Gastroesophageal sphincter (tissue), 3 donors: ENCODE results near the gene BCL2L13.

Source experiments
- CTCF ChIP-seq, 4 experiments: fragments of 200-600 bp in 2 of 4; fragments of 450-650 bp in 2 of 4; sonication (generic) in 1 of 4; IDR thresholded peaks; one replicate each; pipeline ENCODE4 v1.5.1; 2017 to 2019; ENCODE audit warnings: antibody characterized with exemption in 4 of 4, mild to moderate bottlenecking in 2 of 4, moderate library complexity in 2 of 4
- EP300 ChIP-seq: sonication (generic); formaldehyde crosslinking; IDR thresholded peaks from one replicate; pipeline ENCODE4 v1.6.1; 2017; ENCODE audit warnings: antibody characterized with exemption, mild to moderate bottlenecking
- POLR2A ChIP-seq, 2 donors: fragments of 450-650 bp; IDR thresholded peaks; one replicate each; pipeline ENCODE4 v1.6.1; 2017; ENCODE audit warnings: antibody characterized with exemption in 2 of 2, mild to moderate bottlenecking in 2 of 2, moderate library complexity in 1 of 2
- POLR2AphosphoS5 ChIP-seq: sonication (generic); formaldehyde crosslinking; IDR thresholded peaks from one replicate; pipeline ENCODE4 v1.6.1; 2017; ENCODE audit warnings: antibody characterized with exemption

- TF ChIP-seq POLR2A (IDR thresholded peaks at IDR 0.05) (no peak), CTCF (IDR thresholded peaks at IDR 0.05) (no peak), POLR2AphosphoS5 (no peak), EP300 (no peak)
Measured at GRCh38 chr22:17761138-17761488, 122.6 kb downstream of the BCL2L13 start.
